Stimulated activated naive B cell treated with anti-CD40 and anti-IgM and Interleukin-4, amounts not matched to agents 10 μg/mL and 1 μg/mL and 100 μg/mL, for 72 hours (primary cell): ENCODE measurements around the gene EGR4.

ENCODE experiments used
- ATAC-seq, 2 donors: fragments of 150-1000 bp; cut with Tn5 transposase; replicated peaks; 2 replicates each; pipeline ENCODE4 v1.10.0; 2021; ENCODE audit warnings: moderate library complexity in 1 of 2
- DNase-seq: peaks from one replicate; pipeline ENCODE4 v3.0.0; 2021
- H3K27ac Mint-ChIP-seq: one replicate; pipeline ENCODE4 v1.8.0; 2022; ENCODE audit warnings: mild to moderate bottlenecking, mixed read lengths
- H3K27me3 Mint-ChIP-seq, 2 donors: one replicate each; pipeline ENCODE4 v1.8.0; 2022; ENCODE audit warnings: mixed read lengths in 2 of 2
- H3K36me3 Mint-ChIP-seq, 2 donors: one replicate each; pipeline ENCODE4 v1.8.0; 2022; ENCODE audit warnings: mixed read lengths in 2 of 2, mild to moderate bottlenecking in 1 of 2
- H3K4me1 Mint-ChIP-seq, 2 donors: one replicate each; pipeline ENCODE4 v1.8.0; 2022; ENCODE audit warnings: mixed read lengths in 2 of 2, mild to moderate bottlenecking in 1 of 2
- H3K4me3 Mint-ChIP-seq, 2 donors: one replicate each; pipeline ENCODE4 v1.8.0; 2022; ENCODE audit warnings: mild to moderate bottlenecking in 2 of 2, mixed read lengths in 2 of 2, moderate library complexity in 1 of 2
- H3K9me3 Mint-ChIP-seq, 2 donors: one replicate each; pipeline ENCODE4 v1.8.0; 2022; ENCODE audit warnings: mixed read lengths in 2 of 2, mild to moderate bottlenecking in 1 of 2

EGR4 gene

DNA sequence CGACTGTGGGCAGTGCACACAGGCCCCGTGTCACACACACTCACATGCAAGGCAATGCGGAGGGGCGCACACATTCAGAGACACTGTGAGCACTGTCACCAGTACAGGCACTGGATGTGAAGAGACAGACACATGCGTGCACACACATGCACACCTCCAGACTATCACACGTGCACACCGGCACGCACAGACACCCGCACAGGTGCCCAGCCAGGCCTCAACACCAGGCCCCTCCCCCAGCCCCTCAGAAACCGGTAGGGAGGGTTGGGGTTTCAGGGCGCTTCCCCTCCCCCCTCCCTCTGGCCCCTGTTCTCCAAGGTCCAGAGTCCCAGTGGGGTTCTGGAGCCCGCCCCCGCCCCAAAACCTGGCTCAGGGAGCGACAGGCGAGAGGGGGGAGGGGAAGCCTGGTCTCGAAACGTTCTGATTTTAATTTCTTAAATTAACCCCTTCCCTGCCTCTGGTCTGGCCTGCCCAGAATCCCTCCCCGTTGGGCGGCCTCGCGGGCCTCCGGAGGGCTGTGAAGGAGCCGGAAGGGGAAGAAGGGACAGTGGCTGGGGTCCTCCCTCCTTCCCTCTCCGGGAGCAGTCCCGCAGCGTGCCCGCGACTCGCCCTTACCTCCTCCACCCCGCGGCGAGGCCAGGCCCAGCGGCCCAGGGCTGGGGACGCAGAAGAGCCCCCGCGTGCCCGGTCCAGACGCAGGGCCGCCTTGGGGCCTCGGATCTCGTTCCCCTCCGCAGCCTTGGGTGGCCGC, 9.6 kb downstream of the EGR4 start:
- Mint-ChIP-seq H3K27ac (peak overlapping the region; percentile 33), H3K9me3 (no peaks in the 10 kb centered on the region), H3K27me3 (no peaks in the 10 kb centered on the region), H3K36me3 (peaks cover 16 to 17% of the 10 kb centered on the region in 2 donors), H3K4me1 (peaks cover 33 to 52% of the 10 kb centered on the region in 2 donors), H3K4me3 (peak overlapping the region; percentile 80 to 87)
- peak; percentile 15 to 19 for ATAC-seq
- DNase-seq, result no peak

DNA sequence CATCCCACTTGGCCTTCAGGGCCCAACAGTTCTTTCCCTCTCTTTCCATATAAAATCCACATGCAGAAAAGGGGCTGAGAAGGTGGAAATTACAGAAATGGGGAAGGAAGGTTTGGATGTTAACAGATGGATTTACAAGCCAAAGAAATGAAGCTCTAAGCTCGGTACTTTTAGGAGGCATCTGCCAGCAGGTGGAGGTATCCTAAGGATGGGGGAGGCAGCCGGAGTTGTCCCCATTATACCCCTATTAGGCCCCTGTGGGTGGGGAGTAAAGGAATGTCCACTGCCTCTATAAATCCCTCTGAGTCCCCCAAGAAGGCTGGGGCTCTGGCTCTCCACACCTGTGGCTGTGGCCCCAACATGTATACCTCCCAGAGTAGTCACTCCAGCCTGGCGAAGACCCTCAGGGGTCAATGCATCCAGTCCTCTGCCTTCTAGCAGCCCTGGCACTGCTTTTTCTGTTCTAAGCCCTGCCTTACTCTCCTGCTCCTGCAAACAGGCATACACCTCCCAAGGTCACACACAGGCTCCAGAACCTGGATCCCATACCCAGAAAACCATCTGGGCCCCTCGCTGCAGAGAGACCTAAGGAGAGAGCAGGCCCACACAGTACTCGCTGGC, 10.3 kb downstream of the EGR4 start:
- H3K4me3 Mint-ChIP-seq, result peak overlapping the region; percentile 80 to 87
- peak overlapping the region; percentile 49 for H3K27ac Mint-ChIP-seq
- DNase-seq (no peak), ATAC-seq (no peak)
- no peaks in the 10 kb centered on the region for H3K27me3 Mint-ChIP-seq
- peaks cover 19 to 22% of the 10 kb centered on the region in 2 donors for H3K36me3 Mint-ChIP-seq
- H3K9me3 Mint-ChIP-seq, result no peaks in the 10 kb centered on the region
- H3K4me1 Mint-ChIP-seq, result peaks cover 33 to 52% of the 10 kb centered on the region in 2 donors

DNA sequence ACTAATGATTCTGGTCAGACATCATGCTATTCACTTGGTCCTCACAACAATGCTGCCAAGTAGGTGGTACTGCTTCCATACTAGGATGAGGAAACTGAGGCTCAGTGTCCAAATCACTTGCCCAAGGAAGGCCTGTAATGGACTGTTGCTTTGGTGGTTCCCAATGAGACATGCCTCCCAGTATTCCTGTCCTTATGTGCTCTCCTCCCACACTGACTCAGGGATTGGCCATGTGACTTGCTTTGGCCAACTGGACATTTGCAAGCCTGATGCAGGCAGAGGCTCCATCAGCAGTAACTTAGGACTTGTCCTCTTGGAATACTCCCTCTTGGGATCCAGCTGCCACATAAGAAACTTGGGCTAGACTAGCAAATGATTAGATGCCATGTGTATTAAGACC, 12.1 kb downstream of the EGR4 start:
- Mint-ChIP-seq H3K27me3 (no peaks in the 10 kb centered on the region), H3K4me1 (peaks cover 29 to 44% of the 10 kb centered on the region in 2 donors), H3K27ac (no peak overlapping the region), H3K36me3 (peaks cover 32 to 33% of the 10 kb centered on the region in 2 donors), H3K9me3 (no peaks in the 10 kb centered on the region), H3K4me3 (no peak overlapping the region)
- ATAC-seq, result no peak
- no peak for DNase-seq

DNA sequence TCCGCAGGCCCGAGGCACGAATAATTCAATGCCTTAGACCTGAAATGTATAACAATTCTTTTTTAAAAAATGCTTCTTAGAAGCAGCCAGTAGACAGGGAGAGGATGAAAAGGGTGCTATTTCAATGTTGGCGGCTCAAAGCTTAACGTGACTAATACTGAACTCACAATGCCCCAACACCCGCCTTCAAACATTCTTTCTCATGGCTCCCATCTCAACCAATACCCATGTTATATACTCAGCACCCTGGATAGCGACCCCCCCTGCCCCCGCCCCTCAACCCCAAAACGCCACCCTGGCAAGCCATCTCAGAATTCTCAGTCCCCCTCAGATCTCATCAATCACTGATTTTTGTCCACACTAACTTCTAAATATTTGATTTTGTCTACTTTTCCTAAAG, 13.5 kb downstream of the EGR4 start:
- Mint-ChIP-seq H3K27ac (no peak overlapping the region), H3K4me1 (peaks cover 15 to 30% of the 10 kb centered on the region in 2 donors), H3K27me3 (no peaks in the 10 kb centered on the region), H3K4me3 (no peak overlapping the region), H3K9me3 (no peaks in the 10 kb centered on the region), H3K36me3 (peaks cover 34 to 38% of the 10 kb centered on the region in 2 donors)
- DNase-seq (no peak), ATAC-seq (no peak)

DNA sequence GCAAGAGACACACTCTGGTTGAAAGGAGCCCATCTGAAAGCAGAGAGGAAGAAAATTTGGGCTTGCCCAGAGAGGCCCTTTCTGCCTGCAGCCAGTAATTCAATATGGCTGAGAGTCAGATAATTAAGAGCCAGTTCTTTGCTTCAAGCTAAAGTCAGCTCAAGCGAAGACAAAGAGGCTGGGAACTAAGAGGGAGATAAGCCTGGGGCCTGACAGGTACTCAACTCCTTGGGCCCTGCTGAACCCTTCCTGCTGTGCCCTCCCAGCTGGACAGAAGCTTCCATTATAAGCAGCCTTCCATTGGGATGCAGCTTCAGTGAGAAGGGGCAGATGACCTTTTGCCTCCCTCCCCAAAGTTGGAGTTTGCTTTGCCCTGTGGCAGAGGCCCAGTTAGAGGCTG, 21.1 kb downstream of the EGR4 start:
- Mint-ChIP-seq H3K27me3 (peaks cover 0 to 7% of the 10 kb centered on the region in 2 donors), H3K4me1 (peaks cover 17 to 28% of the 10 kb centered on the region in 2 donors)

DNA sequence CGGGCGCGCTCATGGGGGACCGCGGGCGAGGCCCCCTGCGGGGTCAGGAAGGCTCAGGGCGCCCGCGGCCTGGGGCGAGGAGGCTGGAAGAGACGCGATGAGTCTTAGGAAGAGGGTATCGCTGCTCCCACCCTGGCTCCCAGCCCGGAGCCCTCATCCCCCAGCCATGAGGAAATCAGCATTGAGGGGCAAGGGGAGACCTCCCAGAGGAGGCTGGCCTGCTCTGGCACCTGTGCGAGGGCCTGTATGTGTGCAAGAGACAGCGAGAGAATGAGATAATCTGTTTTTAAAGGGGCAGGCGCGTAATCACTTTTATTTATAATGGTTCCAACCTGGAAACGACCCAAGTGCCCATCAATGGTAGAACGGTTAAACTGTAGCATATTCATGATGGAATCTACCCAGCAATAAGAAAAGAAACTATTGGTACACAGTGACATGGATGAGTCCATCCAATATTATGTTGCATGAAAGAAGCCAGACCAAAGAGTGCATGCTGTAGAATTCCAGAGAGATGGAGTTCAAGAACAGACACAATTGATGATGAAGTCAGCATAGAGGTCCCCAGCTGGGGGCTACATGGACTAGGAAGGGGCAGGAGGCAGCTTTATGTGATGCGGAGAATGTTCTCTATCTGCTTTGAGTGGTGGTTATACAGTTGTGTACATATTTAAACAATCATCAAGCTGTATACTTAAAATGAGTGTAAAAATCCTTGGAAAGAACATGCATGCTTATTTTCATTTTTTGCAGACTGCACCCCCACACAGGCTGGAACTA, 23.5 kb downstream of the EGR4 start:
- Mint-ChIP-seq H3K27me3 (peaks cover 0 to 7% of the 10 kb centered on the region in 2 donors), H3K9me3 (no peaks in the 10 kb centered on the region), H3K27ac (no peak overlapping the region), H3K36me3 (peaks cover 41 to 50% of the 10 kb centered on the region in 2 donors), H3K4me3 (peak overlapping the region; percentile 47 to 50), H3K4me1 (peaks cover 20 to 28% of the 10 kb centered on the region in 2 donors)
- DNase-seq, result no peak
- ATAC-seq, result peak; percentile 16 to 26

More for the DNA sequence above, 21.1 kb downstream of the EGR4 start:
- ATAC-seq (no peak), DNase-seq (no peak)
- Mint-ChIP-seq H3K4me3 (no peak overlapping the region), H3K27ac (no peak overlapping the region), H3K36me3 (peaks cover 45 to 54% of the 10 kb centered on the region in 2 donors), H3K9me3 (no peaks in the 10 kb centered on the region)

DNA sequence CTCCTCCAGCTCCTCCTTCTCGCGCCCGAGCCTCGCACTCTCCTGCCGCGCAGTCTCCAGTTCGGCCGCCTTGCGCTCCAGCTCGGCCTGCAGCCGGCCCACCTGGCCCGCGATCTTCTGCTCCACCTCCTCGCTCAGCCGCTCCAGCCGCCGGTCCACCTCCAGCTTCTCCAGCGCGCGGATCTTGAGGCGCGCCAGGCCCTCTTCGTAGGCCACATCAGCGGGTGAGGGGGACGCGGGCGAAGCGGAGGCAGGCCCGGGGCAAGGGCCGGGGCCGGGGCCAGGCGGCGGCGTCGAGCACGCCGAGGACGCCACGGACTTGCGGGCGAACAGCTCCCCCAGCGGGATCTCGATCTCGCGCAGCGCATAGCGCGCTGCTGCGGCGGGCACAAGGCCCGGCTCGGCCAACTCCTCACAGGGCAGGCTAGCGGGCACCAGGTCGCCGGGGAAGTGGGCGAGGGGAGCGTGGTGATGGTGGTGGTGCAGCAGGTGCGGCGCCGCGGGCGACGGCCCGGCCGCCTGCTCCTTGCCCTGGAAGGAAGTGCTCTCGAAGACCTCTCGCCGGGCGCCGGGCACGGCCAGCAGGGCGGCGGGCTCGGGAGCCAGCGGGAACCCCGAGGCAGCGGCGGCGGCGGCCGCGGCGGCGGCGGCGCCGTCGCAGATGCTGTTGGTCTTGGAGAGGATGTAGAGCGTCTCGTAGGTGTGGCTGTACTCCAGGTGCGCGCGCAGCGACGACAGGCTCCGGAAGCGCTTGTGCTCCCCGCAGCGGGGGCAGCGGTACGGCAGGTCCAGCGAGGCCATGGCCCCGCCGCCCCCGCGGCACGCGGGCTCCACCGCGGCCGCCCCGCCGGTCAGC, 24.3 kb downstream of the EGR4 start:
- Mint-ChIP-seq H3K27ac (no peak overlapping the region), H3K4me1 (peaks cover 20 to 27% of the 10 kb centered on the region in 2 donors), H3K4me3 (peak overlapping the region; percentile 22 to 58), H3K9me3 (no peaks in the 10 kb centered on the region), H3K27me3 (peaks cover 0 to 7% of the 10 kb centered on the region in 2 donors), H3K36me3 (peaks cover 41 to 53% of the 10 kb centered on the region in 2 donors)
- DNase-seq (peak; percentile 32), ATAC-seq (peak; percentile 90 to 91)

DNA sequence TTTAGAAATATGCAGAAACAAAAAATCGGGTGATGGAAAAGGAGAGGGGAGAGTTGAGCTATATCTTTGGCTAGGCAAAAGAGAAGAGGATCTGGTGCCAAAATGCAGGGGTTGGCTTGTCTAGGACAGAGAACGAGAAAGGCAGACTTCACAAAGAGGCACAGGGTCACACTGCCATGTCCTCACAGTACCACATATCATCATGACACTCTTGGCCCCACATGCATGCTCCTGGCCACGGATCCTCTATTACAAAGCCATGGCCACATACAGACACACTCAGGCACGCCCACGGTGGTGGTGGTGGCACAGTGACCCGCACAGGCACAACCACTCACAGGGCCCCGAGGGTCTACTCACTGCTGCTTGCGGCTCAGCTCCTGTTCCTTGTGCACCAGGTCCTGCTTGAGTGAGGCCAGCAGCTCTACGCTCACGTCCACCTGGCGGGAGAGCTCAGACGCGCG, 24.9 kb downstream of the EGR4 start:
- Mint-ChIP-seq H3K27me3 (peaks cover 0 to 7% of the 10 kb centered on the region in 2 donors), H3K4me3 (peak overlapping the region in 1 of 2 donors; percentile 14), H3K4me1 (peaks cover 18 to 23% of the 10 kb centered on the region in 2 donors), H3K9me3 (no peaks in the 10 kb centered on the region), H3K36me3 (peaks cover 44 to 53% of the 10 kb centered on the region in 2 donors), H3K27ac (no peak overlapping the region)
- no peak for ATAC-seq
- DNase-seq, result no peak

DNA sequence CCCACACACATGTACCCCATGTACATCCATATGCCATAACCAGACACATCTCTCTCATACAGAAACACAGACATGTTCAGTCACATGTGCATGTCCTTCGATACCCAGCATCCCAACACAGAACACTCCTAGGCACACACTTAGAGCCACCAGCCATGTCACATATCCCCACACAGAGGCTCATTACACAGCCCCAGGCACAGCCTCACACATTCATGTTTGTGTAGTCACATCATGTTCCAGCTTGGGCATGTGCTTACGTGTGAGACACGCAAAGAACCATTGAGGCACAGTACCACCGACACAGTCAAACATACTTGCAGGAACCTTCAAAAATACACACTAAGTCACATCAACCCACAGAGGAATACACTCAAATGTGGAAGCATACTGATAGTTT, 26.3 kb downstream of the EGR4 start:
- ATAC-seq (no peak), DNase-seq (no peak)
- Mint-ChIP-seq H3K27ac (no peak overlapping the region), H3K9me3 (no peaks in the 10 kb centered on the region), H3K27me3 (peaks cover 0 to 7% of the 10 kb centered on the region in 2 donors), H3K36me3 (peaks cover 48 to 54% of the 10 kb centered on the region in 2 donors), H3K4me1 (peaks cover 18 to 23% of the 10 kb centered on the region in 2 donors), H3K4me3 (no peak overlapping the region)

DNA sequence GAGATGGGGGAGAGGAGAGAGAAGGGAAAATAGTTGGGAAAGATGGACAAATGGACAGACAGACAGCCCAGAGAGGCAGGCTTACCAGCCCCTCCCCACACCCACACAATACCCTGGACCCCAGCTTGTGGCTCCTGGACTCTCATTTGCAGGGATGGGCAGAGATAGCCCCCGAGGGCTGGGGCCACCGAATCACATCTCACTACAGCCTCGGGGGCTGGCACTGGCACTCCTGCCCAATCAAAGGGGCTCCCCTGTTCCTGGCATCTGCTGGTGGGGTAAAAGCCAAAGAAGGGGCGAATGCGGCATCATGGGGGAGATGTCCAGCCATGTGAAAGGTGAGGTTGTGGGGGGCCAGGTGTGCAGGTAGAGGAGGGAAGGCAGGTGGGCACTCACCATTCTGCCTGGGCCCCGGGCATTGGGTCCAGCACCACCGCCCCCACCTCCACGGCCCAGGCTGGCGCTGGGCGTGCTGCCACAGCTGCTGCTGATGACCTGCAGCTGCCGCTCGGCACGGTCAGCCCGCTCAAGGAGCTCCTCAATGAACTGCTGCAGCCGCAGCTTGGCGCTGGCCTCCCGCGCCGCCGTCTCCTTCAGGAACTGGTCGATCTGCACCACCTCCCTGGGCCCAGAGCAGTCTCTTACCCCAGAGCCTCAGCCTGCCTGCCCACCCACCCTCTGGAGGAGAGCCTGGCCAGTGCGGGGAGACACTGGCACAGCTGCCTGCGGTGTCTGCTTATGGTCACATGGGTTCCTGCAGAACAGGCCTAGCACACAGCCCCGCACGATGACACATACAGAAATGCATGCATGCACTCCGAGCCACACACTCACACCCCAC, 27.1 kb downstream of the EGR4 start:
- no peak for ATAC-seq
- Mint-ChIP-seq H3K27me3 (peaks cover 0 to 7% of the 10 kb centered on the region in 2 donors), H3K27ac (no peak overlapping the region), H3K9me3 (no peaks in the 10 kb centered on the region), H3K4me3 (no peak overlapping the region), H3K36me3 (peaks cover 42 to 47% of the 10 kb centered on the region in 2 donors), H3K4me1 (peaks cover 18 to 23% of the 10 kb centered on the region in 2 donors)
- DNase-seq, result no peak

DNA sequence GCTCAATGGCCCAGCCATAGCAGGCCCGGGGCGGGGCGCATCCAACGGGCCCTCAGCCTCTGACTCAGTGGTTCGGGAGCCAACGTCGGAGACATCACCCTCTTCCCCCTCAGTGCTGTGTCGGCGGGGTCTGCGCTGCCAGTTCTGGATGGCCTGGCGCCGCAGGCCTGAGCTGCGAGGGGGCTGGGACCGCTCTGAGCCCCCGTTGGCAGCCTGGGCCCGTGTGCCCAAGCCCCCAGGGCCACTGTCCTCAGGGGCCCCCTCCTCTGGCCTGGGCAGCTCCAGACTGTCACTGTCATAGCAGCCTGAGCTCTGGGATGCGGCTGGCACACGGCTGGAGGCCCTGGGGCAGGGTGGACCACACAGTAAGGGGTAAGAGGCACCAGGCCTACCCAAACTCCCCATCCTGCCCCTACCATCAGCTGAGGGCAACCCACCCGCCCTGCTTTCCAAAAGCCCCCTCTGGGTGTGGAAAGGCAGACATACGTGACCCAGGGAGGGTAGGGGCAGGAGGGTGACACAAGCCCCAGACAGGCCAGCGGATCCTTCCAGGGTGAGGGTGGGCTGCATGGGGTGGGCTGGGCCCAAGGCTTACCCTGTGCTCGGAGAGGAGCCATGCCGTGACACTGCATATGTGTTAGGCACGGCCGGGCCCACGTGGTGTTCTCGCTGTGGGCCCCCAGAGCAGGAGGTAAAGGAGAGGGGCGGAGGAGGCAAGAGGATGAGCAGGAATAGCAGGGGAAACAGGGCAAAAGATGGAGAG, 27.9 kb downstream of the EGR4 start:
- no peak overlapping the region for H3K4me3 Mint-ChIP-seq
- peaks cover 12 to 16% of the 10 kb centered on the region in 2 donors for H3K4me1 Mint-ChIP-seq
- DNase-seq (no peak), ATAC-seq (no peak)
- no peaks in the 10 kb centered on the region for H3K9me3 Mint-ChIP-seq
- H3K27ac Mint-ChIP-seq, result no peak overlapping the region
- H3K36me3 Mint-ChIP-seq, result peaks cover 37 to 39% of the 10 kb centered on the region in 2 donors
- H3K27me3 Mint-ChIP-seq, result peaks cover 0 to under 1% of the 10 kb centered on the region in 2 donors

DNA sequence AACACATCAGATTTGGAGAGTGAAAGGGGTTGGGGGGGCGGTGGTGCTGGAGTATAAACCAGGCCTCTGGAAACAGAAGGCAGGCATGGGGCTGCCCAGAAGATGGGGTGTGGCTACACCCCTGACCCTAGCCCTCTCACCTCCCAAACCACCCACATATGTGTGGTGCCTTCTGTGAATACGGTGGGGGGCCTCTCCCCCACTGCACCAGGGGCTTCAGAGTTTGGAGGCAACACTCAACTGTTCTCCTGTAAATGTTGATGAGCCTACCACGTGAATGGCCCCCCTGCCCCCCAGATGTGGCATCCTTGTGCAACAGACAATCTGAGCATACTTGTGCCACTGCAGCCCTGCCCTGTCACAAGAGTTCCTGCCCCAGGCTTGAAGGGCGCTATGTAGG, 28.6 kb downstream of the EGR4 start:
- H3K36me3 Mint-ChIP-seq, result peaks cover 38 to 43% of the 10 kb centered on the region in 2 donors
- no peaks in the 10 kb centered on the region for H3K27me3 Mint-ChIP-seq
- no peaks in the 10 kb centered on the region for H3K9me3 Mint-ChIP-seq
- H3K4me1 Mint-ChIP-seq, result peaks cover 11 to 12% of the 10 kb centered on the region in 2 donors
- DNase-seq, result no peak
- no peak overlapping the region for H3K4me3 Mint-ChIP-seq
- H3K27ac Mint-ChIP-seq, result no peak overlapping the region
- no peak for ATAC-seq
